Measurements from ENCODE around the gene MYO1F. TPM values are rescaled to one million over a fixed set of nuclear protein-coding genes. Genes with fewer than 3 reads are reported as not detected.

MYO1F gene
- 0.66 and 0.86 TPM in 2 replicates for total RNA-seq

DNA sequence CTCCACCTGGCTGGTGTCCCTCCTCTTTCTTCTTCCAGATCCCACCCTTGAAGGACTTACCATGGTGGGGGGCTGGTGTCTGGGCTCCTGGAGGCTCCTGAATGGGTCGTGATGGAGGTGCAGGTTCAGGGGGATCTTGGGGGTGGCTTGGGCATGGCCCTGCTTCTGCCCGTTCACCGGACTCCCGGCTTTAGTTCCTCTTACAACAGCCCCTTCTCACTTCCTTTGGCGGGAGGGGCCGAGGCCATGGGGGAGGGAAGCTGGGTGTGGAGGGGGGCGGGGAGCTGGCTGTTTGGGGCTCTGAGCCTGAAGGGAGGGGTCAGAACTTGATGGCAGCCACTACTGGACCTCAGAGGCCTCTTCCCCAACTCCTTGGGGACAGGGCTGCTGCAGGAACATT lies at the start of gene MYO1F:
TSS of gene MYO1F (minus strand) at position 196 of the 400 bp plus-strand sequence. CDS start at position 63, 133 bp downstream.

DNA sequence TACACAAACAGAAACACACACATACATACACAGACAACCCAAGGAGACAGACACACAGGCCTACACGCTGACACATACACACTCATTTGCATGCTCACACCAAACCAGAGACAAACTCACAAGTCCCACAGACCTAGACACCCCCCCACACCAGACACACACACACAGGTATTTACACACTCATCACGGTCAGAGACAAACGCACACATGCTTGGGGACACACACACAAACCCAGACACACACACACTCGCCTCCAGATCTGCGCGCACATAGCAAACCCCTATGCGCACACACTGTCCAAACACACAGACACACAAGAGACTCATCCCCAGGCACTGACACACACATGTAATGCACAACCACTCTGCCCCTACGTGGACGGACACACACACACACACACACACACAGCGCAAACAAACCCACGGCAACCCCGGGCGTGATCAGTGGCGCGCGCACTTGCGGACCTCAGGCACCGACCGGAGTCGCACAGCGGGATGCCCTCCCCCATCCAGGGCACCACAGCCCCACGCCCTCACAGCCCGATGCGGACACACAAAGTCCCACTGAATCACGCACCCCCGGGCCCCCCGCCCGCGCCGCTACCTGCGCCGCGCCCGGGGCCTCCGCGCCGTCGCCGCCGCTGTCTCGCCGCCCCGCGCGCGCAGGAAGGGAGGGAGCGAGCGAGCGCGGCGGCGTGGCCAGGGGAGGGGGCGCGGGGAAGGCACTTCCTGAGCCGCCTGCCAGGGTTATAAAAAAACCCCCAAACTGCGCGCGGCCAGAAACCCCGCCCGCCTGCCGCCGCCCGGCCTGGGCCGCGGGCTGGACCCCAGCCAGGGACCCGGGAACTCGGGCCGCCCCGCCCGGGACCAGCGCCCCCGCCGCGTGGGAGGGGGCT lies 33.0 kb upstream of the MYO1F start, which contains the start of gene ADAMTS10:
TSS of gene ADAMTS10 (minus strand) at position 675 of the 895 bp plus-strand sequence. CDS start 5,005 bp downstream, outside the sequence.

GRCh38 chr19:8513687-8514504 lies 63.3 kb downstream of the MYO1F start, which contains the start of gene ZNF414:
Gene ZNF414, minus strand, starts transcription at chr19:8514167. Its CDS starts 121 bp downstream, at chr19:8514046.

Other genes with a start within 250 kb of the MYO1F start
- 0.22 and 0.86 TPM in 2 replicates for gene KANK3, start 234.2 kb downstream of the MYO1F start, total RNA-seq
- gene ANGPTL4, start 213.3 kb downstream of the MYO1F start, total RNA-seq = 2.6 and 18.5 TPM in 2 replicates
- gene RAB11B, start 187.1 kb downstream of the MYO1F start, total RNA-seq = 29.1 and 48.4 TPM in 2 replicates
- 56.0 and 65.9 TPM in 2 replicates for gene MARCHF2, start 164.1 kb downstream of the MYO1F start, total RNA-seq
- gene HNRNPM, start 132.5 kb downstream of the MYO1F start, total RNA-seq = 50.8 and 71.0 TPM in 2 replicates
- gene PRAM1, start 74.8 kb downstream of the MYO1F start, total RNA-seq = under 0.01 TPM in 1 of 2 replicates, not detected in the other
- gene ZNF414, start 63.3 kb downstream of the MYO1F start, total RNA-seq = 9.9 and 13.3 TPM in 2 replicates
- gene ADAMTS10, start 33.3 kb upstream of the MYO1F start, total RNA-seq = 8.3 and 19.3 TPM in 2 replicates
- gene NFILZ, start 53.2 kb upstream of the MYO1F start, total RNA-seq = not detected in 2 replicates
- gene ACTL9, start 121.4 kb upstream of the MYO1F start, total RNA-seq = not detected in 2 replicates
- not detected in 2 replicates for gene OR2Z1, start 144.2 kb upstream of the MYO1F start, total RNA-seq

All from placental pericyte (primary cell).